GM19238 (cell line): ENCODE results near the gene DIS3.
"Not testable (repeated sequence)": the region's sequence is repeated elsewhere in the genome, so short reads cannot be mapped to it uniquely, and the experiment has no call there.

Experiments used
- DNase-seq: peaks from one replicate; pipeline ENCODE4 v3.0.0; 2011; ENCODE audit warnings: low spot score; ENCODE audit not compliant: insufficient read length

Gene DIS3

DNA sequence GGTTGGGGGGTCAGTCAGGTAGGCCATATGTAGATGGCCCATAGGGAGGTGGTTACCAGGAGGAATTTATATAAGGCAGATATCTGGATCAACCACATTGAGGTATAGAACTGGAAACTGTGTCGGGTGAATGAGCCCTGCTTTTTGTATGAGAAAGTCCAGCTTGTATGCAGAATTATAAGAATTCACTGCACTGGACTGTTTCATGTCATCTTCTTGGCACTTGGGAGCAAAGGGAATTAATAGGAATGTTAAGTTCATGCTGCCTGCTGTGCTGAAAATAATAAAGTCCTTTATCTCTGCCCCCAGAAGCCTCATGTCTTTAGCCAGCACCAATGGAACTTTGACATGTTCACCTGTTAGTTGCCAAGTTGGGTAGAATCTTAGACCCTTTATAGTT is 41.7 kb downstream of the DIS3 start:
- no peak for DNase-seq

DNA sequence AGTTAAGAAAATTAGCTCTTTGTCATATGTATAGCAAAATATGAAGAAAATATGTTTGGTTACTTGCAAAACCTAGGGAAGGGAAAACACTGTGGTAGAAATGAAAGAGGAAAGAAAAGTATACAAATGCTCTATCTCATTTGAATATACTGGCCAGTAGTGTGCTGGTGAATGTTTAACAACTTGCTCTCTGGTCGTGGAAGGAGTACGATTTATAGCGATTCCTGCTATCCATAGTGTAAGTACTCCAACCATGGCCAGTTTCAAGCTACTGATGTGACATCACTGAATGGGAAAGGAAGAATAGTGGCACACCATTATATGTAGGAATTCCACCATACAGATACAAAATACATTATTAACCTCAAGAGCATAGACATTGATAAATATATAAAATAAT is 44.7 kb downstream of the DIS3 start:
- no peak for DNase-seq

DNA sequence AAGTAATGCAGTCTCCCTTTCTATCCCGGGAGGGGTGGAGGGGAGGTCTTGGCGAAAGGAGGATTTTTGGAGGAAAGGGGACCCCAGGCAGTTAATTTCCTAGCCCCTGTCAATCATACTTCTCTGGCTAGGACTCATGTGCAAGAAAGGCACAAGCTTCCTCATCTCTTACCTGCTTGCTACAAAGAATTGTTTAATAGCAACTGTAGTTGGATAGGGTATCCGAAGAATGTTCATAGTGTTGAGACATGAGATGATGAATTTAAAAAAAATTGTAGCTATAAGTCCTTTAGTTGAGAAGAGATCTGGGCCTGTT is 53.5 kb downstream of the DIS3 start:
- no peak for DNase-seq

DNA sequence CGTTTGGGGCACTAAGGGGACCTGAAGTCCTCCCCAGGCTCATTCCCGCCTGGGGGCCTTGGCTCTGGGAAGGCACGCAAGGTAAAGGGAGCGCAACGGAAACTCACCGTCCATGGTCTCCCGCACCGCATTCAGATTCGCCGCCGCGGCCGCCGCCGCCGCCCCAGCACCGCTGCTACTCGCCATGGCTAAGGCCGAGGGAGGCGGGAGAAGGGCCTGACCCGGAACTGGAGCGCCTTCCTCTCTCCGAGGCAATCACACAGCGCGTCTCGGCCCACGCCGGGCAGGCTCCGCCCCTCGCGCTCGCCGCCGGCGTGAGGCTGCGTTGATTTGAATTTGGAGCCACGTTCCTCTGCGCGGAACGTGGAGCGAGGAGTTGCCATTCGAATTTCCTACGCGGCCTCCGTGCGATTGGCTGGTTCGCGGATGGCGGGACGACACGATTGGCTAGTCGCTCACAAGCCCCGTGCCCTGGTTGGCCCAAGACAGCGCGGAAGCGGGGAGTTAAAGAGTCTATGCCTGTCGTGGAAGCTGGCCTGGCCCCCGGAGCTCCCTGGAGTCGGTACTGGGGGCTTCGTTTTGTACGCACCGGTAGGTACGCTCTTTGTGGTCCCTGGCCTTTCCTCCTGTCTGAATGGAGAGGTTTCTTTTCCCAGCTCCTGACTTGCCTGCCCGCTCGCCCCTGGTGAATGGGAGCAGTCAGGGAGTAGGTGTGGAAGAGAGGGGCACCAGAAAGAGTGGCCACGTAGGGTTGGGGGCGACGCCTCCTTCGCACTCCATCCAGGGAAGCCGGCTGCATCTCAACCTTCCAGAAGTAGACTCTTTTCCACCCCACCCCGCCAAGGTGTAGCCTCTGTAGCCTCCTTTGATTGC is 54.0 kb downstream of the DIS3 start, which contains the start of the genes BORA and MZT1:
TSS of gene BORA (plus strand) at position 507 of the 873 bp plus-strand sequence. CDS start 1,018 bp downstream, outside the sequence.
TSS of gene MZT1 (minus strand) at position 213 of the 873 bp plus-strand sequence. CDS start at position 186, 27 bp downstream.
- DNase-seq = peak; percentile 73

DNA sequence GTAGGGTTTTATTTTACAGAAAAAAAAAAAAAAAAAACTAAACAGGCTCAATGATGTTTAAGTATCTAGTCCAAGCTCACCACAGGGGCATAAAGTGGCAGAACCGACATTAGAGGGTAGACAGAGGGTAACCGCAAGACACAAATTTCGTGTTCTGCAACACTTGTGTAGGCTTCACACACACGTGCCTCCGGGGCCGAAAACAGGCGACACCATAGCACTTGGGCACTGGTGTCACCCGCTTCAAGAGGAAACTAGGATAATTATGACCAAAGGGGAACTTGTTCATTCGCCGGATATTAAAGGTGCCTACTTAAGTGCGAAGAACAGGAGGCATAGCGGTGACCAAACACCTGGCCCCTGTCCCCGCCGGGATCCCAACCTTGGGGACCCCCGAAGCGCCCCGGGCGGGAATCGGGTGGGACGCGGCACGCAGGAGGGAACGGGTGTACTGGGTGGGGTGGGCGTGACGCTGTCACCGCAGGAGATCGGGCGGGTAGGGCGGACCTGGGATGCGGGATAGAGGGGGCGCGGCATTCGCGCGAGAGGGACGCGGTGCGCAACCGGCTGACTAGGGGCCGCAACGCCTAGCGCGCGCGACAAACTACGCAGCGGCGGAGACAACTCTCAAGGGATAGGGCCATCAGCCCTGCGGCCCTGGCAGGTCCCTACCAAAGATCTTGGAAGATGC is 54.8 kb downstream of the DIS3 start:
- peak; percentile 1 for DNase-seq

DNA sequence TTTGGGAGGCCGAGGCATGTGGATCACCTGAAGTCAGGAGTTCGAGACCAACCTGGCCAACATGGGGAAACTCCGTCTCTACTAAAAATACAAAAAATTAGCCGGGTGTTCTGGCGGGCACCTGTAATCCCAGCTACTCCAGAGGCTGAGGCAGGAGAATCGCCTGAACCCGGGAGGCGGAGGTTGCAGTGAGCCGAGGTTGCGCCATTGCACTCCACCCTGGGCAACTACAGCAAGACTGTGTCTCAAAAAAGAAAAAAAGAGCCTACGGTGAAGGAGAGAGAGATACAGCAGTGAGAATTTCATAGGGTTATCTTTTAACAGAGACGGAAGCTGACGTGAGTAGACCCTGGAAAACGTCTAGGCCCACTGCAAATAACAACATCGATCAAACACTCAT is 55.5 kb downstream of the DIS3 start:
- not testable (repeated sequence) for DNase-seq

DNA sequence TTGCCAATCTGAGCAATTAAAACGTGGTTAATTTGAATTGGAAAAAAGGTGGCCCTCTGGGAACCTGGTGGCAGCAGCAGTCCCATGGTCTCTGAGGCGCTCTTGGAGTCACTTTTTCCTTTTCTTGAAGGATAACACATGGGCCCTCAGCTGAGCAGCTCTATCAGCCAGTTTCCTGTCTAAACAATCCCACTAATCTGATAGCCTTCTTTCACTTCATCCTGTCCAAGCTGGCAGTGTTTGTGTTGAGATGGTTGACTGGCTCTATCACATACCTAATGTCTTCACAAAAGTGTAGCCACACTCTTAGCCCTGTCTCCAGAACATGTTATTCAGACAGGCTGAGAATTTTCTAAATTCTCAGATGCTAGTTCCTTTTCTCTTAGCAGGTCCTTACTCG is 64.9 kb downstream of the DIS3 start:
- DNase-seq = no peak
